Pancreas (tissue), 8 donors: ENCODE measurements around the gene POLR3GL. TPM values are rescaled to one million over a fixed set of nuclear protein-coding genes. Genes with fewer than 3 reads are reported as not detected.

Experiments used
- polyA plus RNA-seq, 2 donors: library from polyadenylated mRNA; stranded (reverse); fragments of 200-250 nt; gene quantifications; one replicate each; pipeline ENCODE4 v1.2.3, GENCODE V29; 2013
- total RNA-seq, 6 donors: library from RNA; stranded (reverse); fragmentation: NEBNext Ultra II Directional in 4 of 6; extraction: Animal tissue kit (Norgen Biotek cat#: 25700) in 4 of 6; gene quantifications; one replicate each; pipeline versions ENCODE4 v1.2.1 to v1.2.4, GENCODE V29; 2021 to 2023
- donor health status: healthy with polysubstance abuse.
- donor health status: DM: no; HTN: no; CAD: no; lungs with moderate emphysema.
- donor health status: DM: no; HTN: no; CAD: no.
- donor health status: Bipolar disorder and iron deficiency.
- donor health status: DM: yes; HTN: yes; CAD: no.
- donor health status: DM: no; HTN: no; CAD: no.
- donor health status: DM: no; HTN: no; CAD: no.
- donor health status: DM: yes; HTN: yes; CAD: no.

POLR3GL gene
- total and polyA plus RNA-seq, 8 donors, result 3.9 to 27.6 (median 6.3) TPM

Other genes starting within 250 kb of the POLR3GL start
- gene CD160, start 245.2 kb upstream of the POLR3GL start, total RNA-seq, result under 1 TPM in 2 of 6 donors, not detected in 4; 0.12 to 0.15 TPM
- under 1 TPM in 1 of 2 donors, not detected in 1; 0.02 TPM for gene CD160, start 245.2 kb upstream of the POLR3GL start, polyA plus RNA-seq
- 1 to 10 TPM; 4.9 to 8.1 (median 5.9) TPM for gene RNF115, start 140.6 kb upstream of the POLR3GL start, total RNA-seq
- gene RNF115, start 140.6 kb upstream of the POLR3GL start, polyA plus RNA-seq, result 1 to 10 TPM; 5.1 to 8.0 TPM
- gene POLR3C, start 140.5 kb upstream of the POLR3GL start, total RNA-seq, result 10 to 100 TPM; 11.9 to 16.2 (median 14.6) TPM
- gene POLR3C, start 140.5 kb upstream of the POLR3GL start, polyA plus RNA-seq, result 10 to 100 TPM in 1 of 2 donors, 1 to 10 TPM in 1; 7.6 to 13.9 TPM
- 1 to 10 TPM; 1.0 to 2.6 (median 1.7) TPM for gene NUDT17, start 119.1 kb upstream of the POLR3GL start, total RNA-seq
- 1 to 10 TPM; 2.6 to 3.6 TPM for gene NUDT17, start 119.1 kb upstream of the POLR3GL start, polyA plus RNA-seq
- gene PIAS3, start 105.6 kb upstream of the POLR3GL start, total RNA-seq, result 10 to 100 TPM in 2 of 6 donors, 1 to 10 TPM in 4; 8.9 to 16.4 (median 10.0) TPM
- gene PIAS3, start 105.6 kb upstream of the POLR3GL start, polyA plus RNA-seq, result 10 to 100 TPM; 21.9 to 26.7 TPM
- under 1 TPM; 0.04 to 0.50 (median 0.26) TPM for gene ANKRD35, start 78.8 kb upstream of the POLR3GL start, total RNA-seq
- under 1 TPM; 0.59 to 0.68 TPM for gene ANKRD35, start 78.8 kb upstream of the POLR3GL start, polyA plus RNA-seq
- gene ITGA10, start 54.6 kb upstream of the POLR3GL start, total RNA-seq, result 1 to 10 TPM in 3 of 6 donors, under 1 TPM in 3; 0.12 to 1.3 (median 0.82) TPM
- gene ITGA10, start 54.6 kb upstream of the POLR3GL start, polyA plus RNA-seq, result 1 to 10 TPM; 3.5 to 7.4 TPM
- gene PEX11B, start 46.0 kb upstream of the POLR3GL start, total RNA-seq, result 10 to 100 TPM; 11.0 to 15.5 (median 12.5) TPM
- 10 to 100 TPM; 10.7 to 21.9 TPM for gene PEX11B, start 46.0 kb upstream of the POLR3GL start, polyA plus RNA-seq
- 10 to 100 TPM; 29.5 to 55.0 (median 49.1) TPM for gene RBM8A, start 37.2 kb upstream of the POLR3GL start, total RNA-seq
- gene RBM8A, start 37.2 kb upstream of the POLR3GL start, polyA plus RNA-seq, result 10 to 100 TPM; 32.0 to 57.9 TPM
- 10 to 100 TPM in 1 of 6 donors, 1 to 10 TPM in 5; 3.3 to 10.3 (median 5.8) TPM for gene LIX1L, start 6.7 kb upstream of the POLR3GL start, total RNA-seq
- 1 to 10 TPM; 2.9 to 6.8 TPM for gene LIX1L, start 6.7 kb upstream of the POLR3GL start, polyA plus RNA-seq
- under 1 TPM; 0.04 to 0.28 (median 0.18) TPM for gene ANKRD34A, start 115 bp upstream of the POLR3GL start, total RNA-seq
- gene ANKRD34A, start 115 bp upstream of the POLR3GL start, polyA plus RNA-seq, result under 1 TPM; 0.34 to 0.38 TPM
- 100 to 1,000 TPM; 167 to 491 (median 295) TPM for gene TXNIP, start 31.9 kb downstream of the POLR3GL start, total RNA-seq
- gene TXNIP, start 31.9 kb downstream of the POLR3GL start, polyA plus RNA-seq, result 100 to 1,000 TPM; 105 to 224 TPM
- not detected for gene HJV, start 57.0 kb downstream of the POLR3GL start, total RNA-seq
- gene HJV, start 57.0 kb downstream of the POLR3GL start, polyA plus RNA-seq, result under 1 TPM in 1 of 2 donors, not detected in 1; 0.07 TPM
- 1 to 10 TPM in 5 of 6 donors, under 1 TPM in 1; 0.86 to 3.0 (median 1.4) TPM for gene NBPF10, start 180.1 kb downstream of the POLR3GL start, total RNA-seq
- gene NBPF10, start 180.1 kb downstream of the POLR3GL start, polyA plus RNA-seq, result under 1 TPM; 0.65 to 0.85 TPM